HepG2 (cell line): ENCODE results near the gene LRRC27. TPM values are rescaled to one million over a fixed set of nuclear protein-coding genes. Genes with fewer than 3 reads are reported as not detected.

ENCODE experiments used
- ETV5 ChIP-seq: IDR thresholded peaks from 2 replicates; pipeline ENCODE4 v1.6.1; 2018; ENCODE audit warnings: missing biosample characterization, missing genetic modification reagents, inconsistent platforms, borderline replicate concordance
- FLYWCH1 ChIP-seq: sonication (generic); formaldehyde crosslinking; IDR thresholded peaks from 2 replicates; pipeline ENCODE4 v1.8.1; 2023; ENCODE audit warnings: mild to moderate bottlenecking, missing genetic modification reagents
- FUBP1 ChIP-seq: sonication (generic); formaldehyde crosslinking; IDR thresholded peaks from 2 replicates; pipeline ENCODE4 v1.5.1; 2020; ENCODE audit warnings: missing genetic modification reagents, mild to moderate bottlenecking, borderline replicate concordance
- MAX ChIP-seq: IDR thresholded peaks from 2 replicates; pipeline ENCODE4 v1.6.1; 2012; ENCODE audit warnings: inconsistent platforms
- MTA3 ChIP-seq: sonication (generic); formaldehyde crosslinking; IDR thresholded peaks from 2 replicates; pipeline ENCODE4 v1.4.0; 2020; ENCODE audit warnings: missing genetic modification reagents
- PTBP1 ChIP-seq: fragments of 200-400 bp; formaldehyde crosslinking; IDR thresholded peaks from 2 replicates; pipeline ENCODE4 v1.6.1; 2018; ENCODE audit warnings: low read length, low read depth; ENCODE audit not compliant: poor library complexity, severe bottlenecking
- RBM39 ChIP-seq: fragments of 200-400 bp; formaldehyde crosslinking; IDR thresholded peaks from one replicate; pipeline ENCODE4 v1.6.1; 2018; ENCODE audit warnings: antibody characterized with exemption, mild to moderate bottlenecking, low read depth, low read length; ENCODE audit not compliant: poor library complexity, severe bottlenecking
- RXRB ChIP-seq: IDR thresholded peaks from 2 replicates; pipeline ENCODE4 v1.6.1; 2016; ENCODE audit warnings: borderline replicate concordance, missing genetic modification reagents, missing compliant biosample characterization
- STAG1 ChIP-seq: sonication (generic); formaldehyde crosslinking; IDR thresholded peaks from 2 replicates; pipeline ENCODE4 v1.4.0; 2020; ENCODE audit warnings: missing genetic modification reagents
- TAF15 ChIP-seq: fragments of 200-400 bp; formaldehyde crosslinking; IDR thresholded peaks from one replicate; pipeline ENCODE4 v1.6.1; 2018; ENCODE audit warnings: mild to moderate bottlenecking, low read depth, low read length; ENCODE audit not compliant: poor library complexity, severe bottlenecking
- TARDBP ChIP-seq: sonication (generic); formaldehyde crosslinking; IDR thresholded peaks from 2 replicates; pipeline ENCODE4 v1.8.0; 2022; ENCODE audit warnings: mild to moderate bottlenecking, missing genetic modification reagents
- TFDP1 ChIP-seq: IDR thresholded peaks from 2 replicates; pipeline ENCODE4 v1.6.1; 2016; ENCODE audit warnings: missing compliant biosample characterization, missing genetic modification reagents, borderline replicate concordance
- ZFP90 ChIP-seq: sonication (generic); formaldehyde crosslinking; IDR thresholded peaks from 2 replicates; pipeline ENCODE4 v1.8.0; 2022; ENCODE audit warnings: missing genetic modification reagents, mild to moderate bottlenecking, inconsistent platforms, borderline replicate concordance
- ZHX1 ChIP-seq: sonication (generic); formaldehyde crosslinking; IDR thresholded peaks from 2 replicates; pipeline ENCODE4 v1.8.1; 2022; ENCODE audit warnings: low read depth, mild to moderate bottlenecking, missing genetic modification reagents
- ZMYM2 ChIP-seq: sonication (generic); formaldehyde crosslinking; IDR thresholded peaks from 2 replicates; pipeline ENCODE4 v1.8.0; 2022; ENCODE audit warnings: mild to moderate bottlenecking, missing genetic modification reagents
- ZNF121 ChIP-seq: sonication (generic); formaldehyde crosslinking; IDR thresholded peaks from 2 replicates; pipeline ENCODE4 v1.5.0; 2020; ENCODE audit warnings: mild to moderate bottlenecking, missing genetic modification reagents
- ZNF687 ChIP-seq: sonication (generic); formaldehyde crosslinking; IDR thresholded peaks from 2 replicates; pipeline ENCODE4 v1.5.1; 2020; ENCODE audit warnings: mild to moderate bottlenecking, missing genetic modification reagents, moderate library complexity
- ZNF709 ChIP-seq: sonication (generic); formaldehyde crosslinking; IDR thresholded peaks from 2 replicates; pipeline ENCODE4 v1.5.0; 2020; ENCODE audit warnings: mild to moderate bottlenecking, missing genetic modification reagents
- polyA plus RNA-seq, 8 experiments: library from polyadenylated mRNA; depleted of rRNA in 3 of 8; stranded (reverse) in 7 of 8; unstranded in 1 of 8; fragments of >200 nt; fragmentation: Illumina TruSeq in 4 of 8; extraction: Trizol in 4 of 8; gene quantifications; 2 replicates each; pipeline versions ENCODE4 v1.2.1 to v1.2.3, GENCODE V29; 2011 to 2016; ENCODE audit warnings: low read depth in 4 of 8, missing spikeins in 1 of 8, mixed read lengths in 1 of 8; ENCODE audit not compliant: insufficient read depth in 1 of 8
- total RNA-seq, 5 experiments: library from RNA; depleted of rRNA; stranded (reverse); fragments of >200 nt; fragmentation: Illumina TruSeq; extraction: Trizol; gene quantifications; 2 replicates each; pipeline ENCODE4 v1.2.3, GENCODE V29; 2016; ENCODE audit warnings: low read depth in 1 of 5

Gene LRRC27
- total and polyA plus RNA-seq, 2 of the 13 experiments (the other 11 are each of a cell fraction or from before 2014, with no cell fraction given), result 4.2 to 4.6 TPM

GRCh38 chr10:132371641-132372081, 39.7 kb downstream of the LRRC27 start (continued):
- 0 out of 2 replicates have a peak, but pooled peaks have one; percentile 20 for TF ChIP-seq TFDP1 (CRISPR knock-in tag)
- TF ChIP-seq ZNF121 (CRISPR knock-in tag), result no peak
- no peak for TF ChIP-seq FLYWCH1
- no peak for TF ChIP-seq ZHX1 (CRISPR knock-in tag)
- peak; percentile 36; the same call in 1 of the 2 replicates for TF ChIP-seq MAX
- TF ChIP-seq RBM39, result peak; percentile 78
- TF ChIP-seq ZNF687 (CRISPR knock-in tag), result peak; percentile 71
- peak; percentile 56; the same call in 1 of the 2 replicates for TF ChIP-seq ETV5 (CRISPR knock-in tag)
- no peak for TF ChIP-seq MTA3
- peak; percentile 30; the same call in 1 of the 2 replicates for TF ChIP-seq STAG1 (CRISPR knock-in tag)
- no peak for TF ChIP-seq ZFP90
- TF ChIP-seq ZNF709 (CRISPR knock-in tag), result no peak
- TF ChIP-seq PTBP1, result peak; percentile 50
- no peak for TF ChIP-seq TAF15
- TF ChIP-seq FUBP1 (CRISPR knock-in tag), result no peak
- TF ChIP-seq TARDBP (CRISPR knock-in tag), result no peak
- peak; percentile 39; the same call in 1 of the 2 replicates for TF ChIP-seq ZMYM2 (CRISPR knock-in tag)
- TF ChIP-seq RXRB (CRISPR knock-in tag), result no peak
